DOHH2 (cell line): Measurements from ENCODE around the gene TTBK1.

Experiments used
- CTCF ChIP-seq: fragments of 200-600 bp; sonication (generic); IDR thresholded peaks from one replicate; pipeline ENCODE4 v1.5.1; 2014; ENCODE audit warnings: antibody characterized with exemption, mild to moderate bottlenecking, low read depth, low read length; ENCODE audit not compliant: poor library complexity, severe bottlenecking
- EZH2phosphoT487 ChIP-seq: fragments of 200-600 bp; sonication (generic); IDR thresholded peaks from 2 replicates; pipeline ENCODE4 v1.6.1; 2017; ENCODE audit warnings: borderline replicate concordance, mild to moderate bottlenecking, antibody characterized with exemption, low read length, moderate library complexity, mixed read lengths

- TF ChIP-seq CTCF (no peak), EZH2phosphoT487 (no peak)
Observed at GRCh38 chr6:43231735-43232450, 11.4 kb upstream of the TTBK1 start.
